GM12892 (cell line): ENCODE results near the gene SDF2.

Source experiments
- POLR2A ChIP-seq: IDR thresholded peaks from 2 replicates; pipeline ENCODE4 v1.6.1; 2011; ENCODE audit warnings: low read depth, low read length, control low read depth
- POLR2AphosphoS5 ChIP-seq: IDR thresholded peaks from 2 replicates; pipeline ENCODE4 v1.6.1; 2011; ENCODE audit warnings: low read depth, low read length, control low read depth
- TAF1 ChIP-seq: IDR thresholded peaks from 2 replicates; pipeline ENCODE4 v1.6.1; 2011; ENCODE audit warnings: low read depth, mild to moderate bottlenecking, control low read depth, low read length, borderline replicate concordance

DNA sequence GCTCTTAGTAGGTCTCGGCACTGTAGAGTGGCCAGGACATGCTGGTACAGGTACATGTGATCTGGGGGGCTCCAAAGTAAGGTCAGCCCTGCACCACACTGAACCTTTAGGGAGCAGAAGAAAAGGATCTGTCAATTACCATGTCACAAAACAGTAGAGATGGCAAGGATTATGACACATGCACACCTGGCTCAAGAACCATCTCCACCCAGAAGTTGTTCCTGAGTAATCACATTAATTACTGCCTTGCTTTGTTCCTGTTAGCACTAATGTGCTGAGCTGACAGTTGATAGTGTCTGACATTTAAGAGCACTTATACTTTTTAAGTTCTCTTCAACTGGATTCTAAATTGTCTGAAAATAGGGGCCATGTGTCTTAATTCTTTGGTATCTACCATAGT is 26.2 kb downstream of the SDF2 start:
- TF ChIP-seq POLR2A (no peak), POLR2AphosphoS5 (no peak), TAF1 (no peak)
